Body of pancreas (tissue), 4 donors: Measurements from ENCODE around the gene ZMYM4. TPM values are rescaled to one million over a fixed set of nuclear protein-coding genes. Genes with fewer than 3 reads are reported as not detected.
"Not testable (repeated sequence)": the region's sequence is repeated elsewhere in the genome, so short reads cannot be mapped to it uniquely, and the experiment has no call there.

Experiments
- ATAC-seq: fragments of 150-250 bp; one replicate; pipeline ENCODE4 v1.9.1; 2016
- DNase-seq, 4 donors: peaks; one replicate each; pipeline ENCODE4 v3.0.0-alpha.2; 2019
- H3K27ac ChIP-seq, 4 donors: fragments of 200-600 bp; sonication (generic); 1 replicate in 3 of 4; 2 replicates in 1 of 4; pipeline versions ENCODE4 v1.5.1 to v1.6.1; 2016 to 2019; ENCODE audit warnings: mild to moderate bottlenecking in 1 of 4, mixed read lengths in 1 of 4, moderate library complexity in 1 of 4
- H3K27me3 ChIP-seq, 2 donors: fragments of 200-600 bp; sonication (generic); one replicate each; pipeline ENCODE4 v1.6.0; 2016; ENCODE audit warnings: mild to moderate bottlenecking in 1 of 2
- H3K36me3 ChIP-seq, 2 donors: fragments of 200-600 bp; sonication (generic); replicated peaks in 1 of 2; 2 replicates each; pipeline ENCODE4 v1.5.1; 2016; ENCODE audit warnings: low read depth in 2 of 2; ENCODE audit not compliant: insufficient read depth in 1 of 2
- H3K4me1 ChIP-seq: fragments of 200-600 bp; sonication (generic); one replicate; pipeline ENCODE4 v1.6.0; 2016
- H3K4me3 ChIP-seq, 2 donors: fragments of 200-600 bp; sonication (generic); 1 replicate in 1 of 2; 2 replicates in 1 of 2; pipeline ENCODE4 v1.5.1; 2016 to 2019
- H3K9me3 ChIP-seq, 3 donors: fragments of 200-600 bp; sonication (generic); 1 replicate in 2 of 3; 2 replicates in 1 of 3; pipeline ENCODE4 v1.5.1; 2016
- CTCF ChIP-seq, 7 experiments: fragments of 450-650 bp in 4 of 7; fragments of 200-600 bp in 3 of 7; sonication (generic) in 3 of 7; IDR thresholded peaks; one replicate each; pipeline ENCODE4 v1.5.1; 2016 to 2019; ENCODE audit warnings: antibody characterized with exemption in 7 of 7
- POLR2A ChIP-seq, 3 donors: fragments of 450-650 bp; IDR thresholded peaks; one replicate each; pipeline ENCODE4 v1.6.1; 2016; ENCODE audit warnings: antibody characterized with exemption in 3 of 3, mild to moderate bottlenecking in 2 of 3
- WGBS, 2 donors: methylation state at CpG; one replicate each; pipeline ENCODE4 v1.1.5; 2017; 5-methylcytosine and 5-hydroxymethylcytosine counted together
- intact Hi-C: fragments of 100-400 bp; cut with DNase I; formaldehyde crosslinking; loops from one replicate; pipeline ENCODE4 v1.15.1; 2023
- small RNA-seq: library from RNA; depleted of rRNA; stranded (forward); fragments of <200 nt; gene quantifications from one replicate; pipeline ENCODE3, GENCODE V24; 2016
- total RNA-seq, 2 donors: library from RNA; depleted of rRNA; stranded (reverse); fragments of >200 nt; gene quantifications; one replicate each; pipeline ENCODE4 v1.1.0, GENCODE V29; 2016

The ZMYM4 gene
- total RNA-seq, 2 donors from 2014 or later = 15.2 to 33.2 TPM

GRCh38 chr1:35461966-35462651, 193.6 kb downstream of the ZMYM4 start:
- Histone ChIP-seq H3K27ac (no peak overlapping the region), H3K4me3 (no peak overlapping the region), H3K36me3 (peaks cover 9 to 13% of the 10 kb centered on the region in 2 donors), H3K27me3 (no peaks in the 10 kb centered on the region), H3K4me1 (no peaks in the 10 kb centered on the region), H3K9me3 (no peaks in the 10 kb centered on the region)
- 77 to 90% methylated on average over 5 of the region's 5 CpGs for WGBS, 2 donors
- intact Hi-C loops = no loop called here
- ATAC-seq (no peak), DNase-seq (no peak)
- TF ChIP-seq CTCF (IDR thresholded peaks at IDR 0.05) (no peak), POLR2A (IDR thresholded peaks at IDR 0.05) (no peak)

GRCh38 chr1:35463232-35463631, 194.7 kb downstream of the ZMYM4 start:
- Histone ChIP-seq H3K27me3 (no peaks in the 10 kb centered on the region), H3K4me1 (no peaks in the 10 kb centered on the region), H3K36me3 (peaks cover 9 to 13% of the 10 kb centered on the region in 2 donors), H3K27ac (no peak overlapping the region), H3K9me3 (no peaks in the 10 kb centered on the region), H3K4me3 (no peak overlapping the region)
- WGBS, 2 donors = 77 to 92% methylated on average over 2 of the region's 2 CpGs
- no peak for DNase-seq
- TF ChIP-seq POLR2A (IDR thresholded peaks at IDR 0.05) (no peak), CTCF (IDR thresholded peaks at IDR 0.05) (no peak)
- ATAC-seq = no peak
- intact Hi-C loops = no loop called here

GRCh38 chr1:35463749-35464148, 195.2 kb downstream of the ZMYM4 start:
- H3K36me3 ChIP-seq = peaks cover 9 to 13% of the 10 kb centered on the region in 2 donors
- 93 to 100% methylated on average over 2 of the region's 2 CpGs for WGBS, 2 donors
- DNase-seq, H3K27ac ChIP-seq, H3K4me3 ChIP-seq, H3K4me1 ChIP-seq, intact Hi-C loops, H3K9me3 ChIP-seq, ATAC-seq, H3K27me3 ChIP-seq: not testable (repeated sequence)

- intact Hi-C loops = no loop called here
- ATAC-seq (no peak), DNase-seq (no peak)
- H3K36me3 ChIP-seq = peaks cover 9 to 14% of the 10 kb centered on the region in 2 donors
- WGBS, 2 donors = 96 to 100% methylated on average over 1 of the region's 1 CpG
- H3K9me3 ChIP-seq = no peaks in the 10 kb centered on the region
- no peaks in the 10 kb centered on the region for H3K27me3 ChIP-seq
- no peak overlapping the region for H3K4me3 ChIP-seq
- H3K27ac ChIP-seq = no peak overlapping the region
- no peaks in the 10 kb centered on the region for H3K4me1 ChIP-seq
- no peak for TF ChIP-seq CTCF (IDR thresholded peaks at IDR 0.05)
- no peak for TF ChIP-seq POLR2A (IDR thresholded peaks at IDR 0.05)
These were observed 197.6 kb downstream of the ZMYM4 start for GRCh38 chr1:35466120-35466519.

GRCh38 chr1:35470977-35471613, 202.6 kb downstream of the ZMYM4 start:
- ATAC-seq (no peak), DNase-seq (no peak)
- TF ChIP-seq CTCF (IDR thresholded peaks at IDR 0.05) (no peak), POLR2A (IDR thresholded peaks at IDR 0.05) (no peak)
- WGBS, 2 donors = 91 to 94% methylated on average over 4 of the region's 4 CpGs
- intact Hi-C loops = no loop called here
- Histone ChIP-seq H3K9me3 (no peaks in the 10 kb centered on the region), H3K27ac (no peak overlapping the region), H3K36me3 (peaks cover 0 to 5% of the 10 kb centered on the region in 2 donors), H3K4me3 (no peak overlapping the region), H3K27me3 (no peaks in the 10 kb centered on the region), H3K4me1 (no peaks in the 10 kb centered on the region)

Small RNA genes lying within 50 kb of the gene (small RNA-seq; reads per million reads assigned to genes)
- gene RF00091 = not detected

Other genes with a start within 250 kb of the ZMYM4 start
- 10 to 100 TPM; 15.0 to 16.5 TPM for gene ZMYM6, start 236.8 kb upstream of the ZMYM4 start, total RNA-seq
- gene ZMYM1, start 189.3 kb upstream of the ZMYM4 start, total RNA-seq = 1 to 10 TPM; 4.3 to 6.0 TPM
- gene SFPQ, start 75.6 kb upstream of the ZMYM4 start, total RNA-seq = 100 to 1,000 TPM; 163 to 170 TPM